T-cell (primary cell): ENCODE results near the gene NEK2. TPM values are rescaled to one million over a fixed set of nuclear protein-coding genes. Genes with fewer than 3 reads are reported as not detected.

Experiments used
- ATAC-seq, 4 experiments: fragments of 200-7000 bp in 3 of 4; fragments of 150-1000 bp in 1 of 4; cut with Tn5 transposase; replicated peaks in 1 of 4; 1 replicate in 3 of 4; 2 replicates in 1 of 4; pipeline ENCODE4 v1.10.0; 2021; ENCODE audit warnings: moderate library complexity in 3 of 4, mild to moderate bottlenecking in 2 of 4, moderate number of reproducible peaks in 1 of 4
- CTCF ChIA-PET, 2 donors: fragments of 300-600 bp; sonication (Branson Sonifier 250); formaldehyde crosslinking; loops; one replicate each; lab custom pipeline; 2022; ENCODE audit warnings: antibody characterized with exemption in 2 of 2; lab: Charles Lee
- POLR2A ChIA-PET, 2 donors: fragments of 300-600 bp; sonication (Branson Sonifier 250); formaldehyde crosslinking; loops; one replicate each; lab custom pipeline; 2022; ENCODE audit warnings: antibody characterized with exemption in 2 of 2; lab: Charles Lee
- DNase-seq, 35 experiments: peaks; one replicate each; pipeline versions ENCODE4 v3.0.0 to v3.0.0-alpha.2; 2013 to 2023
- H3K27ac ChIP-seq: one replicate; pipeline ENCODE4 v1.5.1; 2013; ENCODE audit warnings: low read length
- H3K27me3 ChIP-seq, 2 experiments: replicated peaks in 1 of 2; 1 replicate in 1 of 2; 2 replicates in 1 of 2; pipeline versions ENCODE4 v1.6.1 to v1.7.0; 2013; ENCODE audit warnings: low read length in 1 of 2, mixed read lengths in 1 of 2; ENCODE audit not compliant: control insufficient read depth in 2 of 2, insufficient read depth in 2 of 2; ENCODE audit errors: extremely low read depth in 1 of 2
- H3K36me3 ChIP-seq, 2 donors: 1 replicate in 1 of 2; 2 replicates in 1 of 2; pipeline versions ENCODE4 v1.6.1 to v1.7.0; 2013; ENCODE audit warnings: low read length in 1 of 2; ENCODE audit not compliant: control insufficient read depth in 2 of 2, insufficient read depth in 1 of 2; ENCODE audit errors: extremely low read depth in 1 of 2
- H3K4me1 ChIP-seq, 2 experiments: 1 replicate in 1 of 2; 2 replicates in 1 of 2; pipeline versions ENCODE4 v1.6.1 to v1.7.0; 2013; ENCODE audit warnings: low read length in 2 of 2, mixed read lengths in 1 of 2; ENCODE audit not compliant: insufficient read depth in 2 of 2, control insufficient read depth in 1 of 2; ENCODE audit errors: extremely low read depth in 1 of 2
- H3K4me3 ChIP-seq, 2 donors: 1 replicate in 1 of 2; 2 replicates in 1 of 2; pipeline versions ENCODE4 v1.5.1 to v1.7.0; 2013; ENCODE audit warnings: mild to moderate bottlenecking in 2 of 2, low read length in 1 of 2, moderate library complexity in 1 of 2; ENCODE audit not compliant: control insufficient read depth in 1 of 2; ENCODE audit errors: extremely low read depth in 1 of 2
- H3K9me3 ChIP-seq: 2 replicates; pipeline ENCODE4 v1.7.0; 2013
- H3K27ac Mint-ChIP-seq, 2 donors: one replicate each; pipeline ENCODE4 v1.8.0; 2020 to 2021; ENCODE audit warnings: mild to moderate bottlenecking in 2 of 2, mixed read lengths in 2 of 2
- H3K27me3 Mint-ChIP-seq, 2 donors: one replicate each; pipeline ENCODE4 v1.8.0; 2021 to 2022; ENCODE audit warnings: mixed read lengths in 2 of 2
- H3K36me3 Mint-ChIP-seq: one replicate; pipeline ENCODE4 v1.8.0; 2021; ENCODE audit warnings: mixed read lengths
- H3K4me1 Mint-ChIP-seq, 3 donors: one replicate each; pipeline ENCODE4 v1.8.0; 2020 to 2022; ENCODE audit warnings: mixed read lengths in 3 of 3, mild to moderate bottlenecking in 1 of 3
- H3K4me3 Mint-ChIP-seq, 3 donors: one replicate each; pipeline ENCODE4 v1.8.0; 2020 to 2022; ENCODE audit warnings: mild to moderate bottlenecking in 3 of 3, mixed read lengths in 3 of 3, moderate library complexity in 3 of 3
- H3K9me3 Mint-ChIP-seq, 3 donors: one replicate each; pipeline ENCODE4 v1.8.0; 2020 to 2022; ENCODE audit warnings: mixed read lengths in 3 of 3
- WGBS: methylation state at CpG from one replicate; pipeline ENCODE4 v1.1.5; 2013; ENCODE audit warnings: missing lambda C conversion rate; ENCODE audit not compliant: insufficient coverage; 5-methylcytosine and 5-hydroxymethylcytosine counted together
- total RNA-seq, 35 experiments: library from RNA in 6 of 35; stranded (reverse) in 6 of 35; fragments of 120-200 nt in 1 of 35; gene quantifications; one replicate each; pipeline versions ENCODE4 v1.2.1 to v1.2.4 and lab custom pipeline; 2013 to 2026

NEK2 gene
- total RNA-seq, 5 donors from 2014 or later (not counting 1 experiment from before 2014, with no cell fraction given) = 0.16 to 0.63 (median 0.37) TPM

- Histone ChIP-seq H3K9me3 (no peaks in the 10 kb centered on the region), H3K4me1 (peaks cover 0 to 6% of the 10 kb centered on the region in 2 experiments), H3K27ac (no peak overlapping the region), H3K4me3 (no peak overlapping the region), H3K27me3 (peaks cover 0 to 20% of the 10 kb centered on the region in 2 experiments), H3K36me3 (no peaks in the 10 kb centered on the region)
- no peak overlapping the region for H3K27ac Mint-ChIP-seq
- H3K27me3 Mint-ChIP-seq = no peaks in the 10 kb centered on the region
- H3K4me3 Mint-ChIP-seq = no peak overlapping the region
- no peaks in the 10 kb centered on the region for H3K36me3 Mint-ChIP-seq
- no peaks in the 10 kb centered on the region for H3K4me1 Mint-ChIP-seq
- no peaks in the 10 kb centered on the region for H3K9me3 Mint-ChIP-seq
- ATAC-seq (no peak), DNase-seq (no peak)
- CTCF ChIA-PET = no interaction called here
- POLR2A ChIA-PET = no interaction called here
- no CpG with 5 or more reads among the region's 4 CpGs for WGBS
These were observed 40.5 kb downstream of the NEK2 start for GRCh38 chr1:211634931-211635330.

- Histone ChIP-seq H3K27me3 (peaks cover 0 to 21% of the 10 kb centered on the region in 2 experiments), H3K4me1 (peaks cover 0 to 6% of the 10 kb centered on the region in 2 experiments), H3K27ac (no peak overlapping the region), H3K9me3 (no peaks in the 10 kb centered on the region), H3K4me3 (no peak overlapping the region), H3K36me3 (no peaks in the 10 kb centered on the region)
- CTCF ChIA-PET = no interaction called here
- POLR2A ChIA-PET = no interaction called here
- no peaks in the 10 kb centered on the region for H3K27me3 Mint-ChIP-seq
- no peak overlapping the region for H3K27ac Mint-ChIP-seq
- H3K4me1 Mint-ChIP-seq = no peaks in the 10 kb centered on the region
- H3K9me3 Mint-ChIP-seq = no peaks in the 10 kb centered on the region
- H3K36me3 Mint-ChIP-seq = no peaks in the 10 kb centered on the region
- no peak overlapping the region for H3K4me3 Mint-ChIP-seq
- WGBS = 86% methylated on average over 3 of the region's 4 CpGs
- no peak for DNase-seq
- no peak for ATAC-seq
These were observed 41.0 kb downstream of the NEK2 start for GRCh38 chr1:211634461-211634860.

DNA sequence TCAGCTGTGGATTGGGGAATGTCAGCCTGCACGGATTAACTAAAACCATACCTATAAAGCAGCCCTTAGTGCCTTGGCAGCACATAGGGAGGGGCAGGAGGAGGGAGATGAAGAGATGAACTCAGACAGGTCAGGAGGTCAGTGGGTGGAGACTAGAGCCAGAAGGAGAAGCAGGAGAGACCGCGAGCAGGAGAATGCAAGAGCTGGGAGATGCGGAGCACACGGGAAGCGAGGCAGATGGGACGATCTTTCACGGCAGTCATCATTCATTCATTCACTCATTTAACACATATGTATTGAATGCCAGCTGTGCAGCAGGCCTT lies 41.9 kb downstream of the NEK2 start:
- no peaks in the 10 kb centered on the region for H3K36me3 Mint-ChIP-seq
- no peak overlapping the region for H3K27ac Mint-ChIP-seq
- Histone ChIP-seq H3K36me3 (no peaks in the 10 kb centered on the region), H3K9me3 (no peaks in the 10 kb centered on the region), H3K27ac (no peak overlapping the region), H3K4me3 (no peak overlapping the region), H3K4me1 (peaks cover 0 to 6% of the 10 kb centered on the region in 2 experiments), H3K27me3 (peaks cover 0 to 21% of the 10 kb centered on the region in 2 experiments)
- no peak for ATAC-seq
- no peaks in the 10 kb centered on the region for H3K27me3 Mint-ChIP-seq
- DNase-seq = no peak
- no CpG with 5 or more reads among the region's 8 CpGs for WGBS
- CTCF ChIA-PET = interaction anchor here in 1 of 2 donors (0.6 kb wide), 1 partner anchor 137 kb away, joined by 3 read pairs; no protein-coding TSS in a partner anchor
- POLR2A ChIA-PET = interaction anchor here in 1 of 2 donors (0.5 kb wide), 1 partner anchor 132 kb away, joined by 3 read pairs; no protein-coding TSS in a partner anchor
- no peaks in the 10 kb centered on the region for H3K4me1 Mint-ChIP-seq
- no peak overlapping the region for H3K4me3 Mint-ChIP-seq
- H3K9me3 Mint-ChIP-seq = no peaks in the 10 kb centered on the region

- DNase-seq (no peak), ATAC-seq (no peak)
- no peak overlapping the region for H3K4me3 Mint-ChIP-seq
- H3K36me3 Mint-ChIP-seq = no peaks in the 10 kb centered on the region
- H3K27me3 Mint-ChIP-seq = no peaks in the 10 kb centered on the region
- 36% methylated on average over 6 of the region's 13 CpGs for WGBS
- H3K27ac Mint-ChIP-seq = no peak overlapping the region
- no peak overlapping the region for H3K27ac ChIP-seq
- no peaks in the 10 kb centered on the region for H3K4me1 Mint-ChIP-seq
- no peaks in the 10 kb centered on the region for H3K9me3 ChIP-seq
- ChIA-PET CTCF (interaction anchor here (0.5 to 1.2 kb wide), 4 partner anchors 9 to 566 kb away, joined by 3 to 11 read pairs (median 4); no protein-coding TSS in a partner anchor), POLR2A (interaction anchor here in 1 of 2 donors (0.5 kb wide), 1 partner anchor 19 kb away, joined by 3 read pairs; no protein-coding TSS in a partner anchor)
- no peaks in the 10 kb centered on the region for H3K9me3 Mint-ChIP-seq
- peaks cover 0 to 21% of the 10 kb centered on the region in 2 experiments for H3K27me3 ChIP-seq
- no peak overlapping the region for H3K4me3 ChIP-seq
- peaks cover 0 to 6% of the 10 kb centered on the region in 2 experiments for H3K4me1 ChIP-seq
- H3K36me3 ChIP-seq = no peaks in the 10 kb centered on the region
These were observed 42.5 kb downstream of the NEK2 start for GRCh38 chr1:211632808-211633523.

GRCh38 chr1:211632117-211632807 lies 43.2 kb downstream of the NEK2 start:
- no peak overlapping the region for H3K4me3 ChIP-seq
- H3K27me3 ChIP-seq = peaks cover 0 to 21% of the 10 kb centered on the region in 2 experiments
- ChIA-PET POLR2A (no interaction called here), CTCF (interaction anchor here (0.5 to 1.2 kb wide), 3 partner anchors 9 to 566 kb away, joined by 3 to 11 read pairs (median 5); no protein-coding TSS in a partner anchor)
- no peaks in the 10 kb centered on the region for H3K36me3 ChIP-seq
- Mint-ChIP-seq H3K9me3 (no peaks in the 10 kb centered on the region), H3K27ac (no peak overlapping the region), H3K27me3 (no peaks in the 10 kb centered on the region), H3K4me3 (no peak overlapping the region), H3K36me3 (no peaks in the 10 kb centered on the region), H3K4me1 (no peaks in the 10 kb centered on the region)
- 58% methylated on average over 11 of the region's 16 CpGs for WGBS
- no peaks in the 10 kb centered on the region for H3K9me3 ChIP-seq
- DNase-seq = no peak
- no peak for ATAC-seq
- peaks cover 0 to 6% of the 10 kb centered on the region in 2 experiments for H3K4me1 ChIP-seq
- H3K27ac ChIP-seq = no peak overlapping the region

GRCh38 chr1:211631168-211631567 lies 44.3 kb downstream of the NEK2 start:
- no peaks in the 10 kb centered on the region for H3K36me3 Mint-ChIP-seq
- no peak for ATAC-seq
- 96% methylated on average over 3 of the region's 6 CpGs for WGBS
- no peak for DNase-seq
- peaks cover 0 to 6% of the 10 kb centered on the region in 2 experiments for H3K4me1 ChIP-seq
- H3K27me3 ChIP-seq = peaks cover 0 to 21% of the 10 kb centered on the region in 2 experiments
- H3K9me3 Mint-ChIP-seq = no peaks in the 10 kb centered on the region
- H3K36me3 ChIP-seq = no peaks in the 10 kb centered on the region
- H3K27ac ChIP-seq = no peak overlapping the region
- ChIA-PET CTCF (no interaction called here), POLR2A (no interaction called here)
- no peaks in the 10 kb centered on the region for H3K4me1 Mint-ChIP-seq
- H3K4me3 ChIP-seq = no peak overlapping the region
- no peaks in the 10 kb centered on the region for H3K9me3 ChIP-seq
- H3K27ac Mint-ChIP-seq = no peak overlapping the region
- H3K4me3 Mint-ChIP-seq = no peak overlapping the region
- H3K27me3 Mint-ChIP-seq = no peaks in the 10 kb centered on the region
